NCI-H2227 (cell line): Measurements from ENCODE around the gene SEMA6A.
A peak's percentile ranks its signal among the peaks of the same experiment; 100 is the strongest.
"Not testable (repeated sequence)": the region's sequence is repeated elsewhere in the genome, so short reads cannot be mapped to it uniquely, and the experiment has no call there.

Experiments used
- DNase-seq: peaks from one replicate; lab custom pipeline; 2025; ENCODE audit not compliant: unreplicated experiment; lab: John Stamatoyannopoulos, UW

SEMA6A gene

GRCh38 chr5:116550082-116550481 is 24.5 kb downstream of the SEMA6A start:
- DNase-seq: no peak

- no peak for DNase-seq
Measured at GRCh38 chr5:116546743-116547124, 27.9 kb downstream of the SEMA6A start.

- no peak for DNase-seq
Measured at GRCh38 chr5:116546033-116546742, 28.4 kb downstream of the SEMA6A start.

- DNase-seq: not testable (repeated sequence)
Measured at GRCh38 chr5:116545465-116545864, 29.2 kb downstream of the SEMA6A start.

GRCh38 chr5:116544531-116545241 is 29.9 kb downstream of the SEMA6A start:
- DNase-seq: no peak

- DNase-seq: no peak
Measured at GRCh38 chr5:116543501-116543900, 31.1 kb downstream of the SEMA6A start.

GRCh38 chr5:116542619-116543018 is 32.0 kb downstream of the SEMA6A start:
- DNase-seq: no peak

- DNase-seq: no peak
Measured at GRCh38 chr5:116539222-116539621, 35.4 kb downstream of the SEMA6A start.

- peak; percentile 24 for DNase-seq
Measured at GRCh38 chr5:116536316-116537083, 38.1 kb downstream of the SEMA6A start.

- no peak for DNase-seq
Measured at GRCh38 chr5:116534964-116535651, 39.5 kb downstream of the SEMA6A start.

GRCh38 chr5:116532762-116533525 is 41.7 kb downstream of the SEMA6A start:
- DNase-seq: peak; percentile 48

- no peak for DNase-seq
Measured at GRCh38 chr5:116531635-116532034, 43.0 kb downstream of the SEMA6A start.

GRCh38 chr5:116531117-116531516 is 43.5 kb downstream of the SEMA6A start:
- no peak for DNase-seq

GRCh38 chr5:116530276-116530675 is 44.3 kb downstream of the SEMA6A start:
- DNase-seq: no peak

- no peak for DNase-seq
Measured at GRCh38 chr5:116529615-116530014, 45.0 kb downstream of the SEMA6A start.

GRCh38 chr5:116528519-116529234 is 45.9 kb downstream of the SEMA6A start:
- peak; percentile 81 for DNase-seq

GRCh38 chr5:116527582-116527981 is 47.0 kb downstream of the SEMA6A start:
- DNase-seq: no peak

- no peak for DNase-seq
Measured at GRCh38 chr5:116525674-116526073, 48.9 kb downstream of the SEMA6A start.

GRCh38 chr5:116524966-116525365 is 49.7 kb downstream of the SEMA6A start:
- DNase-seq: no peak
